HepG2 (cell line): ENCODE results near the gene GALNT10. TPM values are rescaled to one million over a fixed set of nuclear protein-coding genes. Genes with fewer than 3 reads are reported as not detected.

Experiments used
- ATAC-seq: fragments of 200-7000 bp; cut with Tn5 transposase; 3 replicates; pipeline ENCODE4 v1.9.1; 2020; ENCODE audit warnings: mild to moderate bottlenecking, moderate library complexity
- BruUV-seq: library from RNA; stranded (reverse); fragments of 400-500 nt; replicated peaks from 2 replicates; lab custom pipeline; 2021; lab: Mats Ljungman, UMichigan
- CTCF ChIA-PET: fragments of 300-600 bp; formaldehyde crosslinking; extraction: SDS; loops from one replicate; lab custom pipeline; 2021; ENCODE audit warnings: low total read pairs, inconsistent platforms, low intra/inter-chr PET ratio; lab: Yijun Ruan, JAX
- POLR2A ChIA-PET: fragments of 350-600 bp; sonication (Branson Sonifier 250); formaldehyde crosslinking; loops from one replicate; lab custom pipeline; 2020; ENCODE audit warnings: antibody characterized with exemption, inconsistent platforms; lab: Yijun Ruan, JAX
- DNase-seq: peaks from one replicate; pipeline ENCODE4 v3.0.0-alpha.2; 2015; ENCODE audit warnings: low spot score
- FAIRE-seq: peaks from 3 replicates; lab custom pipeline; 2011; peaks lifted over from hg19 to GRCh38; lab: Jason Lieb, UNC
- H2AFZ ChIP-seq: one replicate; pipeline ENCODE4 v1.6.1; 2011; ENCODE audit warnings: low read length, inconsistent platforms
- H3K27ac ChIP-seq: fragments of 300-600 bp; 3 replicates; pipeline ENCODE4 v1.8.0; 2011; ENCODE audit warnings: mixed run types, mild to moderate bottlenecking, mixed read lengths, low read length, inconsistent platforms; ENCODE audit not compliant: insufficient read depth; ENCODE audit errors: extremely low read length
- H3K27me3 ChIP-seq, 2 experiments: fragments of 200-600 bp in 1 of 2; 2 replicates in 1 of 2; 3 replicates in 1 of 2; pipeline versions ENCODE4 v1.6.0 to v1.8.0; 2011; ENCODE audit warnings: low read length in 2 of 2, mild to moderate bottlenecking in 2 of 2, moderate library complexity in 2 of 2, inconsistent platforms in 1 of 2; ENCODE audit not compliant: insufficient read depth in 2 of 2, control insufficient read depth in 1 of 2
- H3K36me3 ChIP-seq, 2 experiments: fragments of 200-600 bp in 1 of 2; replicated peaks in 1 of 2; 2 replicates in 1 of 2; 3 replicates in 1 of 2; pipeline versions ENCODE4 v1.5.1 to v1.8.0; 2011; ENCODE audit warnings: low read length in 2 of 2, inconsistent platforms in 1 of 2; ENCODE audit not compliant: insufficient read depth in 2 of 2, control insufficient read depth in 1 of 2
- H3K4me1 ChIP-seq: 2 replicates; pipeline ENCODE4 v1.5.1; 2012; ENCODE audit warnings: low read length, inconsistent platforms; ENCODE audit not compliant: insufficient read depth
- H3K4me2 ChIP-seq: 2 replicates; pipeline ENCODE4 v1.6.0; 2011; ENCODE audit warnings: low read depth, low read length, inconsistent platforms
- H3K4me3 ChIP-seq, 3 experiments: fragments of 200-600 bp in 1 of 3; sonication (generic), shearing (Covaris generic) in 1 of 3; replicated peaks in 1 of 3; 2 replicates each; pipeline ENCODE4 v1.5.1; 2011 to 2016; ENCODE audit warnings: low read length in 3 of 3, inconsistent platforms in 2 of 3, low read depth in 2 of 3, mild to moderate bottlenecking in 2 of 3, control low read depth in 1 of 3, mixed read lengths in 1 of 3; ENCODE audit not compliant: insufficient read depth in 1 of 3
- H3K79me2 ChIP-seq: one replicate; pipeline ENCODE4 v1.6.1; 2011; ENCODE audit warnings: low read length, inconsistent platforms; ENCODE audit not compliant: insufficient read depth
- H3K9ac ChIP-seq: 2 replicates; pipeline ENCODE4 v1.6.0; 2011; ENCODE audit warnings: mild to moderate bottlenecking, low read depth, low read length, inconsistent platforms; ENCODE audit not compliant: insufficient read depth
- H3K9me3 ChIP-seq: 2 replicates; pipeline ENCODE4 v1.5.1; 2012; ENCODE audit warnings: mild to moderate bottlenecking, low read length
- H4K20me1 ChIP-seq: 2 replicates; pipeline ENCODE4 v1.6.0; 2011; ENCODE audit warnings: inconsistent platforms, mild to moderate bottlenecking, low read length, moderate library complexity; ENCODE audit not compliant: insufficient read depth
- ISL2 ChIP-seq: sonication (generic); formaldehyde crosslinking; IDR thresholded peaks from 2 replicates; pipeline ENCODE4 v1.5.0; 2020; ENCODE audit warnings: missing genetic modification reagents
- POLR2A ChIP-seq, 2 experiments: IDR thresholded peaks; 2 replicates each; pipeline ENCODE4 v1.6.1; 2011; ENCODE audit warnings: low read depth in 2 of 2, low read length in 2 of 2, mild to moderate bottlenecking in 1 of 2, moderate library complexity in 1 of 2; ENCODE audit not compliant: insufficient read depth in 1 of 2
- SMC3 ChIP-seq: IDR thresholded peaks from 2 replicates; pipeline ENCODE4 v1.6.1; 2011; ENCODE audit warnings: low read length, improper control_type of control experiment
- ZFP36L1 ChIP-seq: sonication (generic); formaldehyde crosslinking; IDR thresholded peaks from 2 replicates; pipeline ENCODE4 v1.8.0; 2022; ENCODE audit warnings: mild to moderate bottlenecking, missing genetic modification reagents, moderate library complexity
- WGBS: methylation state at CpG from one replicate; pipeline ENCODE4 v1.1.6; 2017; ENCODE audit warnings: low lambda C conversion rate; 5-methylcytosine and 5-hydroxymethylcytosine counted together
- in situ Hi-C: cut with HindIII; loops from 2 replicates; pipeline ENCODE4 v1.10.0; 2017; ENCODE audit warnings: low pct_unique_long_range_greater_than_20kb; ENCODE audit not compliant: extremely low pct_ligation_motif_present
- intact Hi-C: fragments of 100-400 bp; cut with micrococcal nuclease; formaldehyde crosslinking; loops from one replicate; pipeline ENCODE4 v1.10.0; 2022; ENCODE audit not compliant: unreplicated experiment
- polyA plus RNA-seq, 8 experiments: library from polyadenylated mRNA; depleted of rRNA in 3 of 8; stranded (reverse) in 7 of 8; unstranded in 1 of 8; fragments of >200 nt; fragmentation: Illumina TruSeq in 4 of 8; extraction: Trizol in 4 of 8; gene quantifications; 2 replicates each; pipeline versions ENCODE4 v1.2.1 to v1.2.3, GENCODE V29; 2011 to 2016; ENCODE audit warnings: low read depth in 4 of 8, missing spikeins in 1 of 8, mixed read lengths in 1 of 8; ENCODE audit not compliant: insufficient read depth in 1 of 8
- total RNA-seq, 5 experiments: library from RNA; depleted of rRNA; stranded (reverse); fragments of >200 nt; fragmentation: Illumina TruSeq; extraction: Trizol; gene quantifications; 2 replicates each; pipeline ENCODE4 v1.2.3, GENCODE V29; 2016; ENCODE audit warnings: low read depth in 1 of 5
- TF ChIP-seq, protein P1 (sequence below): sonication (generic); formaldehyde crosslinking; IDR thresholded peaks from 2 replicates; pipeline ENCODE4 v1.9.0; 2021; ENCODE audit warnings: mild to moderate bottlenecking, missing genetic modification reagents
- TF ChIP-seq, protein P2 (sequence below): sonication (generic); formaldehyde crosslinking; IDR thresholded peaks from 2 replicates; pipeline ENCODE4 v1.4.0; 2020; ENCODE audit warnings: missing genetic modification reagents; ENCODE audit errors: not compliant biosample characterization

GALNT10 gene
- total and polyA plus RNA-seq, 2 of the 13 experiments (the other 11 are each of a cell fraction or from before 2014, with no cell fraction given), result 8.1 to 11.2 TPM

- Histone ChIP-seq H3K79me2 (no peaks in the 10 kb centered on the region), H3K27me3 (no peaks in the 10 kb centered on the region), H2AFZ (no peak overlapping the region), H3K4me3 (no peak overlapping the region), H3K4me2 (no peak overlapping the region), H3K27ac (no peak overlapping the region), H4K20me1 (no peaks in the 10 kb centered on the region), H3K36me3 (peaks cover 0 to 2% of the 10 kb centered on the region in 2 experiments; a peak in 1 of 5 replicates), H3K9ac (no peak overlapping the region), H3K4me1 (peaks cover 30% of the 10 kb centered on the region), H3K9me3 (no peaks in the 10 kb centered on the region)
- ChIA-PET CTCF (no interaction called here), POLR2A (no interaction called here)
- TF ChIP-seq, protein P1, sequence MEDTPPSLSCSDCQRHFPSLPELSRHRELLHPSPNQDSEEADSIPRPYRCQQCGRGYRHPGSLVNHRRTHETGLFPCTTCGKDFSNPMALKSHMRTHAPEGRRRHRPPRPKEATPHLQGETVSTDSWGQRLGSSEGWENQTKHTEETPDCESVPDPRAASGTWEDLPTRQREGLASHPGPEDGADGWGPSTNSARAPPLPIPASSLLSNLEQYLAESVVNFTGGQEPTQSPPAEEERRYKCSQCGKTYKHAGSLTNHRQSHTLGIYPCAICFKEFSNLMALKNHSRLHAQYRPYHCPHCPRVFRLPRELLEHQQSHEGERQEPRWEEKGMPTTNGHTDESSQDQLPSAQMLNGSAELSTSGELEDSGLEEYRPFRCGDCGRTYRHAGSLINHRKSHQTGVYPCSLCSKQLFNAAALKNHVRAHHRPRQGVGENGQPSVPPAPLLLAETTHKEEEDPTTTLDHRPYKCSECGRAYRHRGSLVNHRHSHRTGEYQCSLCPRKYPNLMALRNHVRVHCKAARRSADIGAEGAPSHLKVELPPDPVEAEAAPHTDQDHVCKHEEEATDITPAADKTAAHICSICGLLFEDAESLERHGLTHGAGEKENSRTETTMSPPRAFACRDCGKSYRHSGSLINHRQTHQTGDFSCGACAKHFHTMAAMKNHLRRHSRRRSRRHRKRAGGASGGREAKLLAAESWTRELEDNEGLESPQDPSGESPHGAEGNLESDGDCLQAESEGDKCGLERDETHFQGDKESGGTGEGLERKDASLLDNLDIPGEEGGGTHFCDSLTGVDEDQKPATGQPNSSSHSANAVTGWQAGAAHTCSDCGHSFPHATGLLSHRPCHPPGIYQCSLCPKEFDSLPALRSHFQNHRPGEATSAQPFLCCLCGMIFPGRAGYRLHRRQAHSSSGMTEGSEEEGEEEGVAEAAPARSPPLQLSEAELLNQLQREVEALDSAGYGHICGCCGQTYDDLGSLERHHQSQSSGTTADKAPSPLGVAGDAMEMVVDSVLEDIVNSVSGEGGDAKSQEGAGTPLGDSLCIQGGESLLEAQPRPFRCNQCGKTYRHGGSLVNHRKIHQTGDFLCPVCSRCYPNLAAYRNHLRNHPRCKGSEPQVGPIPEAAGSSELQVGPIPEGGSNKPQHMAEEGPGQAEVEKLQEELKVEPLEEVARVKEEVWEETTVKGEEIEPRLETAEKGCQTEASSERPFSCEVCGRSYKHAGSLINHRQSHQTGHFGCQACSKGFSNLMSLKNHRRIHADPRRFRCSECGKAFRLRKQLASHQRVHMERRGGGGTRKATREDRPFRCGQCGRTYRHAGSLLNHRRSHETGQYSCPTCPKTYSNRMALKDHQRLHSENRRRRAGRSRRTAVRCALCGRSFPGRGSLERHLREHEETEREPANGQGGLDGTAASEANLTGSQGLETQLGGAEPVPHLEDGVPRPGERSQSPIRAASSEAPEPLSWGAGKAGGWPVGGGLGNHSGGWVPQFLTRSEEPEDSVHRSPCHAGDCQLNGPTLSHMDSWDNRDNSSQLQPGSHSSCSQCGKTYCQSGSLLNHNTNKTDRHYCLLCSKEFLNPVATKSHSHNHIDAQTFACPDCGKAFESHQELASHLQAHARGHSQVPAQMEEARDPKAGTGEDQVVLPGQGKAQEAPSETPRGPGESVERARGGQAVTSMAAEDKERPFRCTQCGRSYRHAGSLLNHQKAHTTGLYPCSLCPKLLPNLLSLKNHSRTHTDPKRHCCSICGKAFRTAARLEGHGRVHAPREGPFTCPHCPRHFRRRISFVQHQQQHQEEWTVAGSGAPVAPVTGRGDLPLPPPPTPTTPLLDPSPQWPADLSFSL (CRISPR knock-in tag), result 0 out of 2 replicates have a peak, but pooled peaks have one; percentile 18
- TF ChIP-seq ISL2 (CRISPR knock-in tag) (no peak), SMC3 (no peak), ZFP36L1 (CRISPR knock-in tag) (no peak), POLR2A (IDR thresholded peaks at IDR 0.05; ENCODE audit: insufficient read depth in 1 of 2, low read depth in 2 of 2, low read length in 2 of 2) (no peak)
- TF ChIP-seq, protein P2, sequence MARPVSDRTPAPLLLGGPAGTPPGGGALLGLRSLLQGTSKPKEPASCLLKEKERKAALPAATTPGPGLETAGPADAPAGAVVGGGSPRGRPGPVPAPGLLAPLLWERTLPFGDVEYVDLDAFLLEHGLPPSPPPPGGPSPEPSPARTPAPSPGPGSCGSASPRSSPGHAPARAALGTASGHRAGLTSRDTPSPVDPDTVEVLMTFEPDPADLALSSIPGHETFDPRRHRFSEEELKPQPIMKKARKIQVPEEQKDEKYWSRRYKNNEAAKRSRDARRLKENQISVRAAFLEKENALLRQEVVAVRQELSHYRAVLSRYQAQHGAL, result no peak
- no TSS peak for BruUV-seq
- ATAC-seq, result peak; percentile 84
- 72% methylated on average over 2 of the region's 4 CpGs for WGBS
- in situ Hi-C loops, result no loop called here
- DNase-seq, result peak; percentile 54
- intact Hi-C loops, result loop anchor here (2.0 to 5.0 kb wide), 3 partner anchors 88 to 227 kb away; no protein-coding TSS in a partner anchor
- peak; percentile 4 for FAIRE-seq
These were observed 8.7 kb downstream of the GALNT10 start for GRCh38 chr5:154199263-154199662.
